Measurements from ENCODE around the gene OS9. TPM values are rescaled to one million over a fixed set of nuclear protein-coding genes. Genes with fewer than 3 reads are reported as not detected.

The OS9 gene
- total RNA-seq, 1 experiment from 2014 or later: 186 TPM

DNA sequence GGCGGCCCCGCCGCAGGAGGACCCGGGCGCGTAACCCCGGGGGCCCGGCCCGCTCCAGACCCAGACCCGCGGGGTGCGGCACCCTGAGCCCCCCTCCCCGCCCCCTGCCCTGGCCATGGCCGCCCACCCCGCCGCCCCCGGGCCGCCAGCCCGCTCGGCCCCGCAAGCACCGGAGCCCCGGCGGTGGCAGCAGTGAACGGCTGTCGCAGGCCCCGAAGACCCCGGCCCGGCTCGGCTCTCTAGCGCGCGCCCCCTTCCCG, 61.2 kb downstream of the OS9 start:
- peaks cover 9% of the 10 kb centered on the region for H3K27me3 ChIP-seq (ENCODE audit: control insufficient read depth, insufficient read depth, low read length)
- peak overlapping the region; percentile 45 to 54; a peak in 3 of 4 replicates for H3K4me3 ChIP-seq (ENCODE audit: low read depth in 2 of 2, low read length in 2 of 2)
- ATAC-seq: no peak
- no TSS peak for BruUV-seq (replicated peaks)
- in situ Hi-C loops (cut with HindIII; ENCODE audit: low pct_unique_long_range_greater_than_20kb, low sequenced_read_pairs) (no loop called here), intact Hi-C loops (cut with micrococcal nuclease; ENCODE audit: unreplicated experiment) (no loop called here)
- no peak overlapping the region for H3K27ac ChIP-seq (ENCODE audit: low read length)
- TF ChIP-seq POLR2AphosphoS5 (IDR thresholded peaks at IDR 0.05; ENCODE audit: low read depth, low read length) (no peak), SIN3A (IDR thresholded peaks at IDR 0.05; ENCODE audit: borderline replicate concordance, insufficient read depth, low read depth, low read length) (no peak)
- TF ChIP-seq, protein P1, sequence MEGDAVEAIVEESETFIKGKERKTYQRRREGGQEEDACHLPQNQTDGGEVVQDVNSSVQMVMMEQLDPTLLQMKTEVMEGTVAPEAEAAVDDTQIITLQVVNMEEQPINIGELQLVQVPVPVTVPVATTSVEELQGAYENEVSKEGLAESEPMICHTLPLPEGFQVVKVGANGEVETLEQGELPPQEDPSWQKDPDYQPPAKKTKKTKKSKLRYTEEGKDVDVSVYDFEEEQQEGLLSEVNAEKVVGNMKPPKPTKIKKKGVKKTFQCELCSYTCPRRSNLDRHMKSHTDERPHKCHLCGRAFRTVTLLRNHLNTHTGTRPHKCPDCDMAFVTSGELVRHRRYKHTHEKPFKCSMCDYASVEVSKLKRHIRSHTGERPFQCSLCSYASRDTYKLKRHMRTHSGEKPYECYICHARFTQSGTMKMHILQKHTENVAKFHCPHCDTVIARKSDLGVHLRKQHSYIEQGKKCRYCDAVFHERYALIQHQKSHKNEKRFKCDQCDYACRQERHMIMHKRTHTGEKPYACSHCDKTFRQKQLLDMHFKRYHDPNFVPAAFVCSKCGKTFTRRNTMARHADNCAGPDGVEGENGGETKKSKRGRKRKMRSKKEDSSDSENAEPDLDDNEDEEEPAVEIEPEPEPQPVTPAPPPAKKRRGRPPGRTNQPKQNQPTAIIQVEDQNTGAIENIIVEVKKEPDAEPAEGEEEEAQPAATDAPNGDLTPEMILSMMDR (IDR thresholded peaks at IDR 0.05): no peak
- TF ChIP-seq, protein P2, sequence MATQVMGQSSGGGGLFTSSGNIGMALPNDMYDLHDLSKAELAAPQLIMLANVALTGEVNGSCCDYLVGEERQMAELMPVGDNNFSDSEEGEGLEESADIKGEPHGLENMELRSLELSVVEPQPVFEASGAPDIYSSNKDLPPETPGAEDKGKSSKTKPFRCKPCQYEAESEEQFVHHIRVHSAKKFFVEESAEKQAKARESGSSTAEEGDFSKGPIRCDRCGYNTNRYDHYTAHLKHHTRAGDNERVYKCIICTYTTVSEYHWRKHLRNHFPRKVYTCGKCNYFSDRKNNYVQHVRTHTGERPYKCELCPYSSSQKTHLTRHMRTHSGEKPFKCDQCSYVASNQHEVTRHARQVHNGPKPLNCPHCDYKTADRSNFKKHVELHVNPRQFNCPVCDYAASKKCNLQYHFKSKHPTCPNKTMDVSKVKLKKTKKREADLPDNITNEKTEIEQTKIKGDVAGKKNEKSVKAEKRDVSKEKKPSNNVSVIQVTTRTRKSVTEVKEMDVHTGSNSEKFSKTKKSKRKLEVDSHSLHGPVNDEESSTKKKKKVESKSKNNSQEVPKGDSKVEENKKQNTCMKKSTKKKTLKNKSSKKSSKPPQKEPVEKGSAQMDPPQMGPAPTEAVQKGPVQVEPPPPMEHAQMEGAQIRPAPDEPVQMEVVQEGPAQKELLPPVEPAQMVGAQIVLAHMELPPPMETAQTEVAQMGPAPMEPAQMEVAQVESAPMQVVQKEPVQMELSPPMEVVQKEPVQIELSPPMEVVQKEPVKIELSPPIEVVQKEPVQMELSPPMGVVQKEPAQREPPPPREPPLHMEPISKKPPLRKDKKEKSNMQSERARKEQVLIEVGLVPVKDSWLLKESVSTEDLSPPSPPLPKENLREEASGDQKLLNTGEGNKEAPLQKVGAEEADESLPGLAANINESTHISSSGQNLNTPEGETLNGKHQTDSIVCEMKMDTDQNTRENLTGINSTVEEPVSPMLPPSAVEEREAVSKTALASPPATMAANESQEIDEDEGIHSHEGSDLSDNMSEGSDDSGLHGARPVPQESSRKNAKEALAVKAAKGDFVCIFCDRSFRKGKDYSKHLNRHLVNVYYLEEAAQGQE (IDR thresholded peaks at IDR 0.05; ENCODE audit: insufficient read depth in 1 of 2, low read depth in 2 of 2, low read length in 1 of 2): no peak
- peaks cover 14% of the 10 kb centered on the region for H3K4me1 ChIP-seq (ENCODE audit: control insufficient read depth, insufficient read depth, low read length)
- DNase-seq (ENCODE audit: low read depth, low spot score): no peak
- POLR2A ChIA-PET: no interaction called here
- H3K36me3 ChIP-seq (ENCODE audit: control insufficient read depth, insufficient read depth, low read length): peaks cover 11% of the 10 kb centered on the region
- no peaks in the 10 kb centered on the region for H3K9me3 ChIP-seq (ENCODE audit: control insufficient read depth, insufficient read depth, low read depth, low read length)
- CTCF ChIA-PET: interaction anchor here (0.6 kb wide), 1 partner anchor 145 kb away, joined by 8 read pairs; no protein-coding TSS in a partner anchor

DNA sequence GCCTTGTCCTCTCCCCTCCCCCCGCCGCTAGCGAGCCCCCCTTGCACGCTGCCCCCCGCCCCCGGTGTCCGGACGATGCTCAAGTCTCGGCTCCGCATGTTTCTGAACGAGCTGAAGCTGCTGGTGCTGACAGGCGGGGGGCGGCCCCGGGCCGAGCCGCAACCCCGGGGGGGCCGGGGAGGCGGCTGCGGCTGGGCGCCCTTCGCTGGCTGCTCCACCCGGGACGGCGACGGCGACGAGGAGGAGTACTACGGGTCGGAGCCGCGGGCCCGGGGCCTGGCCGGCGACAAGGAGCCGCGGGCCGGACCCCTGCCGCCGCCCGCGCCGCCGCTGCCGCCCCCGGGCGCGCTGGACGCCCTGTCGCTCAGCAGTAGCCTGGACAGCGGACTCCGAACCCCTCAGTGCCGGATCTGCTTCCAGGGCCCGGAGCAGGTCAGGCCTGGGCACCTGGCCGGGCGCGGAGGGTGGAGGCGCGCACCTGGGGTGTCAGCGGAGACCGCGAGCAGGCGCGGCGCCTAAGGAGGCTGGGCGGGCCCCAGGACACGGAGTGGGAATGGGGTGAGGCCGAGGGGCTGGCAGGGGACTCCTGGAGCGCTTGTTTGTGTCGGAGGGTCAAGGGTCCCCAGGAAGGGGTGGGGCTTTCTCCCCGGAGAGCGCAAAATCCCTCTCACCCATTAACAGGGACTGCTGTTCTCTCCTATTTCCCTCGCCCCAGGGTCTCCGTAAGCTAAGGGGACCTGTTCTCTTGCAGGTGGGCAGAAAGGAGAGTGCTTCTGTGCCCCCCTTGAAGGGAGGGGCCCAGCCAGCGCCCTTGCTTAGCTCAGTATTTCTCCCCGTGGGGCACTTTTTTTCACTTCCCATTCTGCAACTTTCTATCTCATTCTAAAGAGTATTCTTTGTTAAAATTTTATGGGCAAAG, 61.8 kb downstream of the OS9 start:
- H3K36me3 ChIP-seq (ENCODE audit: control insufficient read depth, insufficient read depth, low read length): peaks cover 7% of the 10 kb centered on the region
- H3K9me3 ChIP-seq (ENCODE audit: control insufficient read depth, insufficient read depth, low read depth, low read length): no peaks in the 10 kb centered on the region
- no peak for TF ChIP-seq SIN3A (IDR thresholded peaks at IDR 0.05; ENCODE audit: borderline replicate concordance, insufficient read depth, low read depth, low read length)
- no peak for TF ChIP-seq POLR2AphosphoS5 (IDR thresholded peaks at IDR 0.05; ENCODE audit: low read depth, low read length)
- TF ChIP-seq, protein P2 (IDR thresholded peaks at IDR 0.05; ENCODE audit: insufficient read depth in 1 of 2, low read depth in 2 of 2, low read length in 1 of 2): no peak
- TF ChIP-seq, protein P1 (IDR thresholded peaks at IDR 0.05): no peak
- no peak for TF ChIP-seq TCF7L2 (IDR thresholded peaks at IDR 0.05; ENCODE audit: low read depth, low read length)
- ATAC-seq (no peak), DNase-seq (ENCODE audit: low read depth, low spot score) (no peak)
- POLR2A ChIA-PET: interaction anchor here (0.5 kb wide), 1 partner anchor 15 kb away, joined by 12 read pairs; no protein-coding TSS in a partner anchor
- in situ Hi-C loops (cut with HindIII; ENCODE audit: low pct_unique_long_range_greater_than_20kb, low sequenced_read_pairs): no loop called here
- intact Hi-C loops (cut with micrococcal nuclease; ENCODE audit: unreplicated experiment): no loop called here
- peaks cover 13% of the 10 kb centered on the region for H3K4me1 ChIP-seq (ENCODE audit: control insufficient read depth, insufficient read depth, low read length)
- peaks cover 9% of the 10 kb centered on the region for H3K27me3 ChIP-seq (ENCODE audit: control insufficient read depth, insufficient read depth, low read length)
- CTCF ChIA-PET: interaction anchor here (0.6 to 1.2 kb wide), 4 partner anchors 11 to 144 kb away, joined by 3 to 8 read pairs (median 4); partner anchors contain the start of gene CYP27B1
- H3K4me3 ChIP-seq (ENCODE audit: low read depth in 2 of 2, low read length in 2 of 2): peak overlapping the region; percentile 45 to 54
- H3K27ac ChIP-seq (ENCODE audit: low read length): no peak overlapping the region
- no TSS peak for BruUV-seq (replicated peaks)
